Thyroid gland (tissue), 4 donors: ENCODE data around the gene PAM.

Experiments used
- CTCF ChIP-seq, 6 experiments: fragments of 200-600 bp in 3 of 6; fragments of 450-650 bp in 3 of 6; sonication (generic) in 3 of 6; IDR thresholded peaks; one replicate each; pipeline ENCODE4 v1.5.1; 2016 to 2019; ENCODE audit warnings: antibody characterized with exemption in 6 of 6, mild to moderate bottlenecking in 2 of 6, inconsistent platforms in 1 of 6, moderate library complexity in 1 of 6
- POLR2A ChIP-seq, 2 donors: fragments of 450-650 bp; IDR thresholded peaks; one replicate each; pipeline ENCODE4 v1.6.1; 2017; ENCODE audit warnings: antibody characterized with exemption in 2 of 2, mild to moderate bottlenecking in 2 of 2, moderate library complexity in 1 of 2

- TF ChIP-seq CTCF (IDR thresholded peaks at IDR 0.05) (no peak), POLR2A (IDR thresholded peaks at IDR 0.05) (no peak)
Observed at GRCh38 chr5:102772273-102772672, 17.2 kb downstream of the PAM start.
